Measurements from ENCODE around the gene CDC6. TPM values are rescaled to one million over a fixed set of nuclear protein-coding genes. Genes with fewer than 3 reads are reported as not detected.
A peak's percentile ranks its signal among the peaks of the same experiment; 100 is the strongest.

CDC6 gene
- total RNA-seq, 1 donor from 2014 or later = 18.2 TPM

- no peaks in the 10 kb centered on the region for H3K9me3 Mint-ChIP-seq (ENCODE audit: unreplicated experiment)
- peak overlapping the region; percentile 73 for H3K4me3 Mint-ChIP-seq (ENCODE audit: unreplicated experiment)
- no peak for TF ChIP-seq CTCF (IDR thresholded peaks at IDR 0.05; ENCODE audit: unreplicated experiment)
- H3K36me3 Mint-ChIP-seq (ENCODE audit: low read depth, unreplicated experiment) = peaks cover 25% of the 10 kb centered on the region
- DNase-seq (ENCODE audit: low spot score) = no peak
- peak overlapping the region; percentile 98 for H3K27ac Mint-ChIP-seq (ENCODE audit: unreplicated experiment)
- peaks cover 24% of the 10 kb centered on the region for H3K27me3 Mint-ChIP-seq (ENCODE audit: unreplicated experiment)
- H3K4me1 Mint-ChIP-seq (ENCODE audit: unreplicated experiment) = peaks cover 67% of the 10 kb centered on the region
Measured at GRCh38 chr17:40347319-40348135, 59.8 kb downstream of the CDC6 start.

- H3K4me3 Mint-ChIP-seq (ENCODE audit: unreplicated experiment) = peak overlapping the region; percentile 73
- peaks cover 25% of the 10 kb centered on the region for H3K27me3 Mint-ChIP-seq (ENCODE audit: unreplicated experiment)
- TF ChIP-seq CTCF (IDR thresholded peaks at IDR 0.05; ENCODE audit: unreplicated experiment) = no peak
- H3K27ac Mint-ChIP-seq (ENCODE audit: unreplicated experiment) = peak overlapping the region; percentile 98
- peaks cover 69% of the 10 kb centered on the region for H3K4me1 Mint-ChIP-seq (ENCODE audit: unreplicated experiment)
- no peak for DNase-seq (ENCODE audit: low spot score)
- H3K36me3 Mint-ChIP-seq (ENCODE audit: low read depth, unreplicated experiment) = peaks cover 31% of the 10 kb centered on the region
- H3K9me3 Mint-ChIP-seq (ENCODE audit: unreplicated experiment) = no peaks in the 10 kb centered on the region
Measured at GRCh38 chr17:40348136-40348504, 60.4 kb downstream of the CDC6 start.

- Mint-ChIP-seq H3K36me3 (ENCODE audit: low read depth, unreplicated experiment) (peaks cover 31% of the 10 kb centered on the region), H3K4me1 (ENCODE audit: unreplicated experiment) (peaks cover 64% of the 10 kb centered on the region), H3K9me3 (ENCODE audit: unreplicated experiment) (no peaks in the 10 kb centered on the region), H3K27ac (ENCODE audit: unreplicated experiment) (peak overlapping the region; percentile 98), H3K4me3 (ENCODE audit: unreplicated experiment) (peak overlapping the region; percentile 81), H3K27me3 (ENCODE audit: unreplicated experiment) (peaks cover 23% of the 10 kb centered on the region)
- no peak for TF ChIP-seq CTCF (IDR thresholded peaks at IDR 0.05; ENCODE audit: unreplicated experiment)
- no peak for DNase-seq (ENCODE audit: low spot score)
Measured at GRCh38 chr17:40348562-40349476, 61.1 kb downstream of the CDC6 start.

GRCh38 chr17:40349477-40349894 is 61.8 kb downstream of the CDC6 start:
- peak overlapping the region; percentile 81 for H3K4me3 Mint-ChIP-seq (ENCODE audit: unreplicated experiment)
- no peak for TF ChIP-seq CTCF (IDR thresholded peaks at IDR 0.05; ENCODE audit: unreplicated experiment)
- DNase-seq (ENCODE audit: low spot score) = no peak
- H3K9me3 Mint-ChIP-seq (ENCODE audit: unreplicated experiment) = no peaks in the 10 kb centered on the region
- H3K27ac Mint-ChIP-seq (ENCODE audit: unreplicated experiment) = peak overlapping the region; percentile 75
- peaks cover 31% of the 10 kb centered on the region for H3K36me3 Mint-ChIP-seq (ENCODE audit: low read depth, unreplicated experiment)
- peaks cover 57% of the 10 kb centered on the region for H3K4me1 Mint-ChIP-seq (ENCODE audit: unreplicated experiment)
- H3K27me3 Mint-ChIP-seq (ENCODE audit: unreplicated experiment) = peaks cover 21% of the 10 kb centered on the region
